Mesendoderm (in vitro differentiated cells): Measurements from ENCODE around the gene BAZ2A.

Experiments used
- DNase-seq: peaks from one replicate; pipeline ENCODE4 v3.0.0; 2013
- H2AK5ac ChIP-seq: 2 replicates; pipeline ENCODE4 v1.6.1; 2013; ENCODE audit warnings: low read length, inconsistent platforms
- H2BK120ac ChIP-seq: 2 replicates; pipeline ENCODE4 v1.6.1; 2013; ENCODE audit warnings: low read depth, mild to moderate bottlenecking, low read length, moderate library complexity, mixed read lengths
- H2BK15ac ChIP-seq: replicated peaks from 2 replicates; pipeline ENCODE4 v1.6.1; 2013; ENCODE audit warnings: low read depth, mild to moderate bottlenecking, moderate library complexity
- H2BK5ac ChIP-seq: 2 replicates; pipeline ENCODE4 v1.6.1; 2013; ENCODE audit warnings: low read length, inconsistent platforms
- H3K18ac ChIP-seq: 2 replicates; pipeline ENCODE4 v1.6.1; 2013; ENCODE audit warnings: mild to moderate bottlenecking, low read length, mixed read lengths
- H3K23ac ChIP-seq: one replicate; pipeline ENCODE4 v1.6.1; 2013; ENCODE audit warnings: low read length
- H3K27ac ChIP-seq: 2 replicates; pipeline ENCODE4 v1.5.1; 2013; ENCODE audit warnings: low read depth, mild to moderate bottlenecking, inconsistent platforms, low read length, moderate library complexity
- H3K27me3 ChIP-seq: 2 replicates; pipeline ENCODE4 v1.6.1; 2013; ENCODE audit warnings: low read length, control low read depth, mild to moderate bottlenecking, inconsistent platforms; ENCODE audit not compliant: insufficient read depth, poor library complexity
- H3K36me3 ChIP-seq: 2 replicates; pipeline ENCODE4 v1.6.1; 2013; ENCODE audit warnings: low read length, inconsistent platforms; ENCODE audit not compliant: control insufficient read depth, insufficient read depth
- H3K4ac ChIP-seq: one replicate; pipeline ENCODE4 v1.6.1; 2013; ENCODE audit warnings: low read depth, mild to moderate bottlenecking, low read length, moderate library complexity
- H3K4me1 ChIP-seq: 2 replicates; pipeline ENCODE4 v1.6.1; 2013; ENCODE audit warnings: low read depth, low read length, inconsistent platforms; ENCODE audit not compliant: control insufficient read depth
- H3K4me2 ChIP-seq: 2 replicates; pipeline ENCODE4 v1.6.1; 2013; ENCODE audit warnings: low read length
- H3K4me3 ChIP-seq: 2 replicates; pipeline ENCODE4 v1.5.1; 2013; ENCODE audit warnings: mild to moderate bottlenecking, low read length
- H3K56ac ChIP-seq: one replicate; pipeline ENCODE4 v1.6.1; 2013; ENCODE audit warnings: low read length
- H3K79me1 ChIP-seq: 2 replicates; pipeline ENCODE4 v1.6.1; 2013; ENCODE audit warnings: low read length, inconsistent platforms
- H3K79me2 ChIP-seq: 2 replicates; pipeline ENCODE4 v1.6.1; 2013; ENCODE audit warnings: mild to moderate bottlenecking, low read length; ENCODE audit not compliant: control insufficient read depth, insufficient read depth
- H3K9ac ChIP-seq: 2 replicates; pipeline ENCODE4 v1.6.1; 2013; ENCODE audit warnings: low read length, inconsistent platforms
- H4K5ac ChIP-seq: one replicate; pipeline ENCODE4 v1.6.1; 2013; ENCODE audit warnings: low read length
- H4K8ac ChIP-seq: one replicate; pipeline ENCODE4 v1.6.1; 2013; ENCODE audit warnings: low read depth, mild to moderate bottlenecking, control low read depth, low read length, moderate library complexity
- WGBS: extraction: QIAGEN DNeasy Blood & Tissue Kit; methylation state at CpG from one replicate; pipeline ENCODE4 v1.1.7; 2013; ENCODE audit warnings: low lambda C conversion rate, missing lambda C conversion rate; ENCODE audit not compliant: insufficient coverage; ENCODE audit errors: extremely low coverage; 5-methylcytosine and 5-hydroxymethylcytosine counted together

Gene BAZ2A

GRCh38 chr12:56644654-56645053, 14.5 kb upstream of the BAZ2A start:
- Histone ChIP-seq H3K4me3 (peak overlapping the region; percentile 95), H3K36me3 (peaks cover 14% of the 10 kb centered on the region), H3K27me3 (no peaks in the 10 kb centered on the region), H3K79me1 (peaks cover 12% of the 10 kb centered on the region), H2BK120ac (no peak overlapping the region), H2BK5ac (no peak overlapping the region), H3K79me2 (peaks cover 27% of the 10 kb centered on the region), H3K4me2 (peak overlapping the region; percentile 93), H2AK5ac (no peak overlapping the region), H3K9ac (peak overlapping the region; percentile 97), H4K5ac (no peak overlapping the region), H3K56ac (peak overlapping the region; percentile 96), H3K27ac (no peak overlapping the region), H3K18ac (no peak overlapping the region), H2BK15ac (no peak overlapping the region), H3K4me1 (peaks cover 2% of the 10 kb centered on the region), H4K8ac (no peak overlapping the region), H3K23ac (no peak overlapping the region), H3K4ac (no peak overlapping the region)
- WGBS, result no CpG with 5 or more reads among the region's 4 CpGs
- DNase-seq, result no peak

GRCh38 chr12:56641219-56641618, 11.1 kb upstream of the BAZ2A start:
- no peak overlapping the region for H2BK5ac ChIP-seq
- H3K36me3 ChIP-seq, result peaks cover 22% of the 10 kb centered on the region
- H3K4me3 ChIP-seq, result no peak overlapping the region

GRCh38 chr12:56637621-56638020, 7.5 kb upstream of the BAZ2A start:
- Histone ChIP-seq H3K4me1 (peaks cover 8% of the 10 kb centered on the region), H3K4me2 (no peak overlapping the region), H3K18ac (no peak overlapping the region), H3K27ac (no peak overlapping the region), H3K23ac (no peak overlapping the region), H2BK15ac (no peak overlapping the region), H3K79me1 (peaks cover 11% of the 10 kb centered on the region), H3K27me3 (no peaks in the 10 kb centered on the region), H4K5ac (no peak overlapping the region), H2AK5ac (no peak overlapping the region), H3K4me3 (no peak overlapping the region), H3K9ac (no peak overlapping the region), H3K4ac (no peak overlapping the region), H3K56ac (no peak overlapping the region), H4K8ac (no peak overlapping the region), H3K36me3 (peaks cover 15% of the 10 kb centered on the region), H3K79me2 (peaks cover 5% of the 10 kb centered on the region), H2BK5ac (no peak overlapping the region), H2BK120ac (no peak overlapping the region)
- WGBS, result no CpG with 5 or more reads among the region's 2 CpGs
- no peak for DNase-seq

More at GRCh38 chr12:56641219-56641618, 11.1 kb upstream of the BAZ2A start:
- H3K79me1 ChIP-seq, result peaks cover 12% of the 10 kb centered on the region
- no peak overlapping the region for H3K27ac ChIP-seq
- H3K9ac ChIP-seq, result no peak overlapping the region
- DNase-seq, result no peak
- H3K56ac ChIP-seq, result no peak overlapping the region
- H3K4ac ChIP-seq, result no peak overlapping the region
- no peak overlapping the region for H4K5ac ChIP-seq
- no peak overlapping the region for H3K4me2 ChIP-seq
- no peak overlapping the region for H2BK15ac ChIP-seq
- no peak overlapping the region for H2AK5ac ChIP-seq
- no CpG with 5 or more reads among the region's 6 CpGs for WGBS
- no peak overlapping the region for H2BK120ac ChIP-seq
- no peak overlapping the region for H4K8ac ChIP-seq
- peaks cover 3% of the 10 kb centered on the region for H3K4me1 ChIP-seq
- H3K23ac ChIP-seq, result no peak overlapping the region
- peaks cover 27% of the 10 kb centered on the region for H3K79me2 ChIP-seq
- no peaks in the 10 kb centered on the region for H3K27me3 ChIP-seq
- no peak overlapping the region for H3K18ac ChIP-seq

GRCh38 chr12:56636675-56637540, 6.8 kb upstream of the BAZ2A start:
- H3K56ac ChIP-seq, result peak overlapping the region; percentile 79
- H3K79me2 ChIP-seq, result peaks cover 3% of the 10 kb centered on the region
- no peak overlapping the region for H2AK5ac ChIP-seq
- H3K4me2 ChIP-seq, result peak overlapping the region; percentile 83
- H3K4me3 ChIP-seq, result peak overlapping the region; percentile 10
- H3K27ac ChIP-seq, result peak overlapping the region; percentile 65
- H3K79me1 ChIP-seq, result peaks cover 7% of the 10 kb centered on the region
- H3K36me3 ChIP-seq, result peaks cover 11% of the 10 kb centered on the region
- no peak overlapping the region for H2BK120ac ChIP-seq
- peak; percentile 100 for DNase-seq
- no CpG with 5 or more reads among the region's 12 CpGs for WGBS
- H3K18ac ChIP-seq, result no peak overlapping the region
- no peak overlapping the region for H3K23ac ChIP-seq
- no peak overlapping the region for H3K4ac ChIP-seq
- peak overlapping the region; percentile 75 for H3K9ac ChIP-seq
- no peak overlapping the region for H4K5ac ChIP-seq
- H2BK15ac ChIP-seq, result no peak overlapping the region
- peak overlapping the region; percentile 58 for H2BK5ac ChIP-seq
- H3K27me3 ChIP-seq, result no peaks in the 10 kb centered on the region
- H4K8ac ChIP-seq, result no peak overlapping the region
- peaks cover 13% of the 10 kb centered on the region for H3K4me1 ChIP-seq

GRCh38 chr12:56635806-56636674, 5.9 kb upstream of the BAZ2A start:
- peak overlapping the region; percentile 79 for H3K4me3 ChIP-seq
- H2AK5ac ChIP-seq, result no peak overlapping the region
- no peak overlapping the region for H4K5ac ChIP-seq
- H3K36me3 ChIP-seq, result peaks cover 11% of the 10 kb centered on the region
- peak; percentile 93 for DNase-seq
- no peak overlapping the region for H4K8ac ChIP-seq
- peaks cover 17% of the 10 kb centered on the region for H3K4me1 ChIP-seq
- H3K9ac ChIP-seq, result peak overlapping the region; percentile 75
- H3K79me2 ChIP-seq, result peaks cover 3% of the 10 kb centered on the region
- peak overlapping the region; percentile 65 for H3K27ac ChIP-seq
- H3K23ac ChIP-seq, result no peak overlapping the region
- no CpG with 5 or more reads among the region's 20 CpGs for WGBS
- no peaks in the 10 kb centered on the region for H3K27me3 ChIP-seq
- H2BK15ac ChIP-seq, result no peak overlapping the region
- peak overlapping the region; percentile 91 for H3K56ac ChIP-seq
- no peak overlapping the region for H2BK120ac ChIP-seq
- peak overlapping the region; percentile 15 for H3K18ac ChIP-seq
- H3K4me2 ChIP-seq, result peak overlapping the region; percentile 83
- no peak overlapping the region for H3K4ac ChIP-seq
- H3K79me1 ChIP-seq, result peaks cover 10% of the 10 kb centered on the region
- peak overlapping the region; percentile 58 for H2BK5ac ChIP-seq
